Activated T-helper 2 cell treated with anti-CD3 and anti-CD28 coated beads, Interferon-gamma antibody, Interleukin-2, Interleukin-4, amounts not matched to agents 10 μg/mL and 5 μg/mL and 100 μg/mL, durations not matched to agents 14 hours and 24 hours and 36 hours (primary cell): Measurements from ENCODE around the gene SH3PXD2B. TPM values are rescaled to one million over a fixed set of nuclear protein-coding genes. Genes with fewer than 3 reads are reported as not detected.
"Not testable (repeated sequence)": the region's sequence is repeated elsewhere in the genome, so short reads cannot be mapped to it uniquely, and the experiment has no call there.

Source experiments
- DNase-seq: peaks from one replicate; pipeline ENCODE4 v3.0.0; 2021; ENCODE audit warnings: low spot score
- H3K27ac Mint-ChIP-seq: one replicate; pipeline ENCODE4 v1.8.0; 2021; ENCODE audit warnings: mixed read lengths
- H3K27me3 Mint-ChIP-seq: one replicate; pipeline ENCODE4 v1.8.0; 2021; ENCODE audit warnings: low read depth, mixed read lengths
- H3K36me3 Mint-ChIP-seq: one replicate; pipeline ENCODE4 v1.8.0; 2021; ENCODE audit warnings: low read depth, mixed read lengths
- H3K4me1 Mint-ChIP-seq: one replicate; pipeline ENCODE4 v1.8.0; 2021; ENCODE audit warnings: low read depth, mixed read lengths
- H3K4me3 Mint-ChIP-seq: one replicate; pipeline ENCODE4 v1.8.0; 2021; ENCODE audit warnings: low read depth, mild to moderate bottlenecking, moderate library complexity, mixed read lengths
- H3K9me3 Mint-ChIP-seq: one replicate; pipeline ENCODE4 v1.8.0; 2021; ENCODE audit warnings: mixed read lengths
- intact Hi-C: fragments of 100-400 bp; cut with micrococcal nuclease; formaldehyde crosslinking; loops from one replicate; pipeline ENCODE4 v1.15.1; 2023
- total RNA-seq: library from RNA; stranded (reverse); gene quantifications from 2 replicates; pipeline ENCODE4 v1.2.3, GENCODE V29; 2022

The SH3PXD2B gene
- total RNA-seq, 1 donor from 2014 or later, result 0.11 TPM

DNA sequence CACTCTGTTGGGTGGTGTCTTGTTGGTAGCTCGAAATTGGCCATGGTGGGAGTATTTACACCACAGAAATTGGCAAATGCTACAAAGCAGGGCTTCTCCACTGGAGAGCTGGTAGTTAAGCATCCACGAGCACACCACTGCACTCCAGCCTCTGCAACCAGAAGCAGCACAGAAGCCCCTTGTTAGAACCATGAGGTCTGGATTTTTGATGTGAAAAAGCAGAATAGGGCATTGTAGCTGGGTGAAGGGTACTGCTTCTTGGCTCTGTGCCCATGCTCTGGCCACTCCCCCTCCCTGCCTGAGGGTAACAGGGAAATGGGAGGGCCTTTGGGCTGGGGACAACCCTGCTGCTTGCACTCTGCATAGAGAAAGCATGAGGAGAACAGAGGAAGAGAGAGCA is 89.6 kb downstream of the SH3PXD2B start:
- Mint-ChIP-seq H3K27ac (no peak overlapping the region), H3K4me1 (peaks cover 5% of the 10 kb centered on the region), H3K4me3 (no peak overlapping the region), H3K9me3 (no peaks in the 10 kb centered on the region), H3K27me3 (no peaks in the 10 kb centered on the region), H3K36me3 (no peaks in the 10 kb centered on the region)
- DNase-seq, result no peak
- intact Hi-C loops, result no loop called here

DNA sequence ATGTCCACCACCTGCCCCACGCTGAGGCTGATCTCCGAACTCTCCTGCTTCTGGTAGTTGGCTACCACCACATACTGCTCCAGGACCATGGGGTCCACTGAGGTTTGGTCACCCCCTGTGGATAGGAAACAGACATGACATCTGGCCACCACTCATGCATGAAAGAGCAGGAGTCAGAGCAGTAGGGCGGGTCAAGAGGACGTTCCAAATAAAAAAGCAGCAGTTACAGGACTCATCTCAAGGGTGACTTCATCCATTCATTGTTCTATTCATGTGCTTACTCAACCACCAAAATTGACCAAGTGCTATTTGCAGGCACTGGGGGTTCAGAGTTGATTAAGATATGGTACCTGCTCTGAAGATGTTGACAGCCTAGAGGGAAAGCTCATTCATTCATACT is 91.6 kb downstream of the SH3PXD2B start:
- Mint-ChIP-seq H3K27ac (no peak overlapping the region), H3K36me3 (no peaks in the 10 kb centered on the region), H3K4me1 (peaks cover 5% of the 10 kb centered on the region), H3K27me3 (no peaks in the 10 kb centered on the region), H3K4me3 (no peak overlapping the region), H3K9me3 (no peaks in the 10 kb centered on the region)
- DNase-seq, result no peak
- intact Hi-C loops, result no loop called here

DNA sequence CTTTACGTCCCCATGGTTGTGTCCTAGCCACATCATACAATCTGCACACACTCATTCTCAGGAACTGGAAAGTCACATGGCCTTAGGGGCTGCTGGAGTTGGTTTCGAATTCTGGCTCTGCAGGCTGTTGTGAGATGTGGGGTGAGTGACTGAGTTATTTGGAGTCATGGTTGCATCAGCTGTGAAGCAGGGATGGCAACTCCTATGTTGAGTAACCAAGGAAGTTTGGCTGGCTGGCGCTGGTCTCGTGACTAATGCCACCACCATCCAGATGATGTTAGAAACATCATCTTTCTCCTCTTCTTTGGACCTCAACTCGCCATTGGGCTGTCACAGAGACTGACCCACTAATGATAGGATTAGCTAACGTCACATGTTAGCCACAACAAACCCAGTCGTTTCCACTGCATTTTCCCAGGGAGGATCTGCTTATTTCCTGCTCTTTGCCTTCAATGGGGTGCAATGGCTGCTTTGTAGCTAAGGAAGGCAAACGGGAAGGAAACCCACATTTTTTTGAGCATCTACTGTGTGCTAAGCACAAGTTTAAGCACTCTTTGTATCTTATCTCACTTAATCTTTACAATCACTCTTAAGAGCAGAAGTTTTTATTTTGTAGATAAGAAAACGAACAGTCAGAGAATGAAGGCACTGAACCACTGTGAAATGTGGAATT is 92.6 kb downstream of the SH3PXD2B start:
- H3K36me3 Mint-ChIP-seq, result no peaks in the 10 kb centered on the region
- H3K9me3 Mint-ChIP-seq, result no peaks in the 10 kb centered on the region
- intact Hi-C loops, result no loop called here
- peaks cover 5% of the 10 kb centered on the region for H3K4me1 Mint-ChIP-seq
- H3K4me3 Mint-ChIP-seq, result no peak overlapping the region
- DNase-seq, result no peak
- no peaks in the 10 kb centered on the region for H3K27me3 Mint-ChIP-seq
- no peak overlapping the region for H3K27ac Mint-ChIP-seq

DNA sequence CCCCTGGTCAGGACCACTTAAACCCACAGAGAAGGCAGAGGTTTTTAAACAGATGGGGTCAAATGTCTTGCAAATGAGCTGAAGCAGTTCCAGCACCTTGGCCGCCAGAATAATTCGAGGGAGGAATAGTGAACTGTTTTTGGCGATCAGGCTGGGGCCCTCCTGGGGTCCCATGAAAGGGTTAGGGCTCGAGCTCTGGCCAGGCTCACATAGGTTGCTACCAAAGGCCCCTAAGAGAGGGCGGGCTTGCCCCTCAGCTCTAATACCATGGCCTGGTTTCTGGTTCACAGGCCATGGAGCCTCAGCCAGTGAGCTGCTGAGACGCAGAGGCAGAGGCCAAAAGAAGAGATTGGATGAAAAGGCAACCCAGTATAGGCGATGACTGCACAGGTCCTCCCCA is 96.0 kb downstream of the SH3PXD2B start:
- no peak overlapping the region for H3K27ac Mint-ChIP-seq
- peaks cover 5% of the 10 kb centered on the region for H3K4me1 Mint-ChIP-seq
- H3K9me3 Mint-ChIP-seq, result no peaks in the 10 kb centered on the region
- H3K4me3 Mint-ChIP-seq, result no peak overlapping the region
- no peaks in the 10 kb centered on the region for H3K36me3 Mint-ChIP-seq
- no peak for DNase-seq
- intact Hi-C loops, result no loop called here
- no peaks in the 10 kb centered on the region for H3K27me3 Mint-ChIP-seq

DNA sequence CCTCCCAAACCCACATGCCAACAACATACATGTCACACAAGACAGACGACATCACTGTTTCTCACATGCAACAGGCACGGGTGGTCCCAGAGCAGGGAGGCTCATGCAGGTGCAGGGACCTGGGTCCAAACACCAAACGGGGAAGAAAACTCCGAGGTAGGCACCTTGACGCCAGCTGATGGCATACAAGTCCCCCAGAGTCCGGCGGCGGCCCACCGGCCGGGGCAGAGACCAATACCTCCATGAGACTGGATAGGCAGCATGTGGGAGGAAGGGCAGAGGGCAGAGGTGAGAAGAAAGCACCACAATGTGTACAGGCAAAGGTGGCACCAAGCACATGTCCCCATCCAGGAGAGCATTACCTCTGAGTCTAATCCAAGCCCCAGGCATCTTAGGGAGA is 97.8 kb downstream of the SH3PXD2B start:
- H3K27me3 Mint-ChIP-seq, result no peaks in the 10 kb centered on the region
- intact Hi-C loops, result no loop called here
- H3K4me1 Mint-ChIP-seq, result peaks cover 2% of the 10 kb centered on the region
- H3K27ac Mint-ChIP-seq, result no peak overlapping the region
- no peak overlapping the region for H3K4me3 Mint-ChIP-seq
- H3K9me3 Mint-ChIP-seq, result no peaks in the 10 kb centered on the region
- H3K36me3 Mint-ChIP-seq, result no peaks in the 10 kb centered on the region
- DNase-seq, result no peak

DNA sequence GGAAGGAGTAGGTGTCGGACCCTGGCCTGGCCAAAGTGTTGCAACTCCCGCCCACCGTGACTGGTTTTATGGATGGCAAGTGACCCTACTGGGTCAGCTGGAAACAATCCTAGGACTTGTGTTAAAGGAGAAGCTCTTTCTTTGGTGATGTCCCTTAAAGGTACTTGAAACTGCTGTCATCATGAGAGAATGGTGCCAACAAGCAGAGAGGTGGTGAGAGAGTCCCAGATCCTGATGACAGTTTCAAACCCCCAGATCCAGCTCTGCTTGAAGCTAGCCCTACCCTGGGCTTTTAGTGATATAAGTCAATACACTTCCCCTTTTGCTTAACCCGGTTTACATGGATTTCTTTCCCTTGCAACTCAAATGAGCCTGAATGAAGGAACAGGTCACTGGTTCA is 98.3 kb downstream of the SH3PXD2B start:
- H3K4me1 Mint-ChIP-seq, result no peaks in the 10 kb centered on the region
- no peaks in the 10 kb centered on the region for H3K36me3 Mint-ChIP-seq
- no peaks in the 10 kb centered on the region for H3K9me3 Mint-ChIP-seq
- DNase-seq, result no peak
- H3K4me3 Mint-ChIP-seq, result no peak overlapping the region
- H3K27me3 Mint-ChIP-seq, result no peaks in the 10 kb centered on the region
- intact Hi-C loops, result no loop called here
- no peak overlapping the region for H3K27ac Mint-ChIP-seq

DNA sequence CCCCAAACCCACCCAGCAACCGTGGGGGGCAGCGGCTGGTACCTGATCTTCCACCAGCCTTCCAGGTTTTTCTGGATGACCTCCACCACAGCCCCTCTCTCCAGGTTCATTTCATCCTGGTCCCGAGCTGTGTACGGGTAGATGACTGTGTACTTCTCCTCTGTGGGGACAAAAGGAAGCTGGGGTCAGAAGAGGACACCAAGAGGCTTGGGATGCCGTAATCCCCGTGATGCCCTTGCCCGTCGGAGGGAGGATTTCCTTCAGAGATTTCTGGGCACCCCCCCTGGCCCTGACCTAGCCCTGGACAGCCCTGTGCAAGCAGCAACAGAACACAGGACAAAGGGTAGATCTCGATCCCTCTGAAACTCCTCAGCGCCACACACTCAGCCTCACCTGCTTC is 100.5 kb downstream of the SH3PXD2B start:
- no peak for DNase-seq
- no peak overlapping the region for H3K4me3 Mint-ChIP-seq
- H3K36me3 Mint-ChIP-seq, result no peaks in the 10 kb centered on the region
- H3K27me3 Mint-ChIP-seq, result no peaks in the 10 kb centered on the region
- H3K27ac Mint-ChIP-seq, result no peak overlapping the region
- intact Hi-C loops, result no loop called here
- H3K9me3 Mint-ChIP-seq, result no peaks in the 10 kb centered on the region
- no peaks in the 10 kb centered on the region for H3K4me1 Mint-ChIP-seq

DNA sequence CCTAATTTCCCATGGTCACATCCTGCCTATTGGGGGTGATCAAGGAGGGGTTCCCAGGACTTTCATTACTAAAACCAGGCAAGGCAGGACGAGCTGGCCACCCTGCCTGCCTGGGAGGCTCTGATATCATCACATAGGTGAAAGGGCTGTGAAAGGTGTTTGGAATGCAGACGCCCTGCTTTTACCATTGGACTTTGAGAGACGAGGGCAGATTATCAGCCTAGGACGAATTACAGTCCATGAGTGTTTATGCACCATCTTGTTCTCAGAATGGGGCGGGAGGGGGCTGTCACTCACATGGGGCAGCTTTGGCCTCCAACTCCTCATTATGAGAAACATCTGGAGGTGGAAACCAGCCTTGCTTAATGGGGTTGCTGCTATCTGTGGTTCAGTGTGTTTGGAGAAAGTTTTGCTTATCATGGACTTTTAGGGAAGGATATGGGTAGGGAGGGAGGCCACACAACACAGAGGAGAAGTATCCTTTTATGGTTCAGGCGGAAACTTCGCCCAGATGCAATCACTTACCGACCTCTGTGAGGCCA is 101.0 kb downstream of the SH3PXD2B start:
- Mint-ChIP-seq H3K9me3 (no peaks in the 10 kb centered on the region), H3K27ac (no peak overlapping the region), H3K4me1 (no peaks in the 10 kb centered on the region), H3K4me3 (no peak overlapping the region), H3K36me3 (no peaks in the 10 kb centered on the region), H3K27me3 (no peaks in the 10 kb centered on the region)
- DNase-seq, result no peak
- intact Hi-C loops, result no loop called here

DNA sequence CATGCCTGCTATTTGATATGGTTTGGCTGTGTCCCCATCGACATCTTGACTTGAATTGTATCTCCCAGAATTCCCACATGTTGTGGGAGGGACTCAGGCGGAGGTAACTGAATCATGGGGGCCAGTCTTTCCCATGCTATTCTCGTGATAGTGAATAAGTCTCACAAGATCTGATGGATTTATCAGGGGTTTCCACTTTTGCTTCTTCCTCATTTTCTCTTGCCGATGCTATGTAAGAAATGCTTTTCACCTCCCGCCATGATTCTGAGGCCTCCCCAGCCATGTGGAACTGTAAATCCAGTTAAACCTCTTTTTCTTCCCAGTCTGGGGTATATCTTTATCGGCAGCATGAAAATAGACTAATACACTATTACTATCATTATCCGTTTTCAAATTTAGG is 101.8 kb downstream of the SH3PXD2B start:
- H3K4me3 Mint-ChIP-seq, H3K27ac Mint-ChIP-seq, intact Hi-C loops, H3K4me1 Mint-ChIP-seq, H3K9me3 Mint-ChIP-seq, H3K36me3 Mint-ChIP-seq, DNase-seq, H3K27me3 Mint-ChIP-seq: not testable (repeated sequence)

DNA sequence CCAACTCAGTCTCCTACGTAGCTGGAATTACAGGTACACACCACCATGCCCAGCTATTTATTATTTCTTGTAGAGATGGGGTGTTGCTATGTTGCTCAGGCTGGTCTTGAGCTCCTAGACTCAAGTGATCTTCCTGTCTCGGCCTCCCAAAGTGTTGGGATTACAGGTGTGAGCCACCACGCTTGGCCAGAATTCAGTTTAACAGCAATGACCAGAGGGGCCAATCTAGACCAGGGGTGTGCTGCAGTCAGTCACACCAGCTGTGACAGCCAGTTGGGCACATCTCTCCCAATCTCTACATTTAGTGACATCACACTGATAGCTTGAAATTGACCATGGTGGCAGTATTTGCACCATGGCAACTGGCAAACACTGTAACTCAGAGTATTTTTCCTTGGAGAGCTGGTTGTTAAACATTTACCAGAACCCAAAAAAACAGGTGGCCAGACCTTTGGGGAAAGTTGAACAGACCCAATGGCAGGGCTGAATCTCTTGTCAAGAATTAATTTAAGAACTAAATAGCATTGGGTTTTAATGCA is 103.0 kb downstream of the SH3PXD2B start:
- intact Hi-C loops, result no loop called here
- Mint-ChIP-seq H3K36me3 (no peaks in the 10 kb centered on the region), H3K4me1 (no peaks in the 10 kb centered on the region), H3K27me3 (no peaks in the 10 kb centered on the region), H3K27ac (no peak overlapping the region), H3K9me3 (no peaks in the 10 kb centered on the region), H3K4me3 (no peak overlapping the region)
- no peak for DNase-seq

DNA sequence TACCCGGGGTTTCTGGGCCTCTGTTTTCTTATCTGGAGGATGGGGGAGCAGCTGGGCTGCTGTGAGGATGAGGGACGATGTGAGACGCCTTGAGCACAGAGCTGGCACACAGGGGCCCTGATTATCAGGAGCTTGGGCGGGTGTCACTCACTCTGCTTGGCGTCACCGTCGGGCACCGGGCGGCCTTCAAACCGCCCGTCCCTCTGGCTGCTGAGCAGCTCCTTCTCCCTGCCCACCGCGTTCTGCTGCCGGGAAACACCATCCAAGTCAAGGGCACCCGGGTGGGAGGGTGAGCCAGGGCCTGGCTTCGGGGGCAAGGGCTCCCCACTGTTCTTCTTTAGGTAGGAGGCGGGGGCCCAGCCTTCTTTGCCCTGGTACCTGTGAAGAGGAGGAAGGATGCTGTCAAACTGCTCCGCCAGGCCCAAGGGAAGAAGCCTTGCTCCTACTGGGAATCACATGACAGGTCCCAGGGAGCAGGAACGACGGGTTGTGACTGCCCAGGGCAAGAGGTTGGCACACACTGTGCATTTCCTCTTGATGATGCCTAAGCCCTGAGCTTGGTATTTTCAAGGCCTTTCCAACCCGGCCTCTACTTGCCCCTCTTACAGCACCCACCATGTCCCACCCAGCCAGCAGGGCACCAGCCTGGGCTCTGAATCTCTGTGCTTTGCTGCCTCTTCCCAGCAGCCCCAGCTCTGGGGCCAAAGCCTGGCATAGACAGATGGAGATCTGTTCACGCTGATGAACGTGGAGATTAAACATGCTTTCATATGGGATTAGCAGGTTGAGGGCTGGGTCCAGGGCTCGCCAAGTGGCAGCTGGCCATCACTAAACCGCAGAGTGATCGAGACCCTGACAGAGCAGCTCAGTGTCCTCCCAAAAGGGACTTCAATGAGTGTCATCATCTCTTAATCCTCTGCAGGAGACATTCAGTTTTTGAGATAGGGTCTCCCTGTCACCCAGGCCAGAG is 103.8 kb downstream of the SH3PXD2B start:
- no peak for DNase-seq
- H3K27ac Mint-ChIP-seq, result no peak overlapping the region
- no peaks in the 10 kb centered on the region for H3K9me3 Mint-ChIP-seq
- H3K4me1 Mint-ChIP-seq, result no peaks in the 10 kb centered on the region
- H3K36me3 Mint-ChIP-seq, result no peaks in the 10 kb centered on the region
- H3K4me3 Mint-ChIP-seq, result no peak overlapping the region
- no peaks in the 10 kb centered on the region for H3K27me3 Mint-ChIP-seq
- intact Hi-C loops, result no loop called here

DNA sequence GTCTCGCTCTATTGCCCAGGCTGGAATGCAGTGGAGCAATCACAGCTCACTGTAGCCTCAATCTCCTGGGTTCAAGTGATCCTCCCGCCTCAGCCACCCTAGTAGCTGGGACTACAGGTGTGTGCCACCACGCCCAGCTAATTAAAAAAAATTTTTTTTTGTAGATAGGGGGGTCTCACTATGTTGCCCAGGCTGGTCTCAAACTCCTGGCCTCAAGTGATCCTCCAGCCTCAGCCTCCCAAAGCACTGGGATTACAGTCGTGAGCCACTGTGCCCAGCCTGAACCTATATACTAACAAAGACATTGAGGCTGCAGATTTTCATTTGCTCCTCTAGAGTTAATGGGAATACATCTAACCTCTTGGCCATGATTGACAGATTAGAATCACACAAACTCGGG is 105.6 kb downstream of the SH3PXD2B start:
- DNase-seq, intact Hi-C loops, H3K27ac Mint-ChIP-seq, H3K4me3 Mint-ChIP-seq, H3K9me3 Mint-ChIP-seq, H3K36me3 Mint-ChIP-seq, H3K4me1 Mint-ChIP-seq, H3K27me3 Mint-ChIP-seq: not testable (repeated sequence)

DNA sequence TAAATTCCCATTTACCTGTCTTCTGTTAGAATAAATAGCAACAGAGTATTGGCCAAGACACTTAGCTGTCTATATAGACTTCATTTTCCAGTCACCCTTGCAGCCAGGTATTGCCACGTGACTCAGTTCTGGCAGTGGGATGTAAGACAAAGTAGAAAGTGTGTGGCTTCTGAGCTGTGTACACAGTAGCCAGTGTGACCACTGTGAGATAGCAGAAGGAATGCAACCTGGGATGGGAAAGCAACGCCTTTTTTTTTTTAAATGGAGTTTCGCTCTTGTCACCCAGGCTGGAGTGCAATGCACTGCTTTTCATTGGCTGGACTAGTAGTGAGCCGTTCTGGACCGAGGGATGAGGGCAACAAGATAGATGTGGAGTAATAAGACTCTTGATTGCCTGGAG is 106.2 kb downstream of the SH3PXD2B start:
- DNase-seq, result no peak
- Mint-ChIP-seq H3K36me3 (no peaks in the 10 kb centered on the region), H3K4me1 (no peaks in the 10 kb centered on the region), H3K27me3 (no peaks in the 10 kb centered on the region), H3K27ac (no peak overlapping the region), H3K9me3 (no peaks in the 10 kb centered on the region), H3K4me3 (no peak overlapping the region)
- intact Hi-C loops, result no loop called here
